Activated CD4-positive, alpha-beta T cell treated with anti-CD3 and anti-CD28 coated beads for 1 hour (primary cell): ENCODE results near the gene FAF2.
"Not testable (repeated sequence)": the region's sequence is repeated elsewhere in the genome, so short reads cannot be mapped to it uniquely, and the experiment has no call there.

ENCODE experiments used
- DNase-seq: peaks from one replicate; pipeline ENCODE4 v3.0.0-alpha.2; 2020

Gene FAF2

GRCh38 chr5:176420086-176420485 is 28.1 kb upstream of the FAF2 start:
- DNase-seq, result no peak

DNA sequence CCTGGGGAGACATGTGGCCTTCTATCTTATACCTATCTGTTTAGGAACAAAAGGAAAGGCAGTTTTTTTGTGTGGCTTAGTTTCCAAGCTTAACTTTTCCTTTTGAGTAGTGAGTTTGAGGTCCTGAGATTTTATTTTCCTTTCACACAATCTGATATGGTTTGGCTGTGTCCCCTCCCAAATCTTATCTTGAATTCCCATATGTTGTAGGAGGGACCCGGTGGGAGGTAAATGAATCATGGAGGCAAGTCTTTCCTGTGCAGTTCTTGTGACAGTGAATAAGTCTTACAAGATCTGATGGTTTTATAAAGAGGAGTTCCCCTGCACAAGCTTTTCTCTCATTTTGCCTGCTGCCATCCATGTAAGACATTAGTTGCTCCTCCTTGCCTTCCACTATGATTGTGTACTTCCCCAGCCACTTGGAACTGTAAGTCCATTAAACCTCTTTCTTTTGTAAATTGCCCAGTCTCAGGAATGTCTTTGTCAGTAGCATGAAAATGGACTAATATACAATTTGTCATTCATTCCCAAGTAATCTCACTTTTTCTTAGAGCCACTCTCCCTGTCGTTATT is 27.1 kb upstream of the FAF2 start:
- no peak for DNase-seq

DNA sequence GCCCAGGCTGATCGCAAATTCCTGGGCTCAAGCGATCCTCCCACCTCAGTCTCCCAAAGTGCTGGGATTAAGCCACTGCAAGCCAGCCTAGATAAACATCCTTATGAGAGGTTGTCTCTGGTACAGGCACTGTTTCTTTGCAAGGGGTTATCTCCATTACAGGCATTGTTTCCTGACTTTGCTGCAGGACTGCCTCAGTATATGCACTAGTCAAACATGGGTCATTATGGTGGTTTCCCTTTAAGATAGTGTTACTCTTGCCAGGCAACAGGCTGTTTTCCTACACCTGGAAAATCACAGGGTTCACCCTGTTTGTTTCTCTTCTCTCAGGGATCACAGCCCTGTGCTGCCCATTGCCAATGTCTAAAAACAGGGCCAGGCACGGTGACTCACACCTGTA is 24.0 kb upstream of the FAF2 start:
- DNase-seq, result no peak

DNA sequence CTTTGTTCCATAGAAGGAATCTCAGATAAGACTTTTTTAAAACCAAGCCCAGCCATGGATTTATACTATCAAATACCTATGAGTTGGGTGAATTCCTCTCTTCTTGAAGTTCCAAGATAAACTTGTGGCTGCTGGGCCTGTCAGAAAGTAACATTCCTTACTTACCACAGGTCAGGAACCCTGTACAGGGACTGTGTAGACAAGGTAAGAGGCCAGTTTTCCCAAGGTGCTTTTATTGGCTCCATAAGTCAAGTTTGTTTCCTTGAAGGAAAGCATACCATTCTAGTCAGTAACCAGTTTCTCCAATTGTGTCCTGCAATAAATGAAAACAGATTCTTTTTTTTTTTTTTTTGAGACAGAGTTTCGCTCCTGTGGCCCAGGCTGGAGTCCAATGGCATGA is 23.0 kb upstream of the FAF2 start:
- DNase-seq, result no peak

GRCh38 chr5:176425791-176426190 is 22.4 kb upstream of the FAF2 start:
- DNase-seq, result no peak

- no peak for DNase-seq
These were observed 21.3 kb upstream of the FAF2 start for GRCh38 chr5:176426876-176427275.

DNA sequence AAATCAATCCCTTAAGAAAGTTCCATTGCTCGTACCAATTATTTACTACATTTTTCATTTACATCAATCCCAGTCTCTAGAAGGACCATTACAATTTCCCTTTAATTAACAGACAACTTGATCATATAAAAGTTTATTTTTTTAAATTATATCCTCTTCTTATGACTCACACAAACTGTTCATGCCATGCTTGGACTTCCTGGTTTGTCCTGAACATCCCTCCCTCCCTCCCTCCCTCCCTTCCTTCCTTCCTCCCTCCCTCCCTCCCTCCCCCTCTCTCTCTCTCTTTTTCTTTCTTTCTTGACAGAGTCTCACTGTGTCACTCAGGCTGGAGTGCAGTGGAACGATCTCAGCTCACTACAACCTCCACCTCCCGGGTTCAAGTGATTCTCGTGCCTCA is 20.2 kb upstream of the FAF2 start:
- DNase-seq, result no peak

DNA sequence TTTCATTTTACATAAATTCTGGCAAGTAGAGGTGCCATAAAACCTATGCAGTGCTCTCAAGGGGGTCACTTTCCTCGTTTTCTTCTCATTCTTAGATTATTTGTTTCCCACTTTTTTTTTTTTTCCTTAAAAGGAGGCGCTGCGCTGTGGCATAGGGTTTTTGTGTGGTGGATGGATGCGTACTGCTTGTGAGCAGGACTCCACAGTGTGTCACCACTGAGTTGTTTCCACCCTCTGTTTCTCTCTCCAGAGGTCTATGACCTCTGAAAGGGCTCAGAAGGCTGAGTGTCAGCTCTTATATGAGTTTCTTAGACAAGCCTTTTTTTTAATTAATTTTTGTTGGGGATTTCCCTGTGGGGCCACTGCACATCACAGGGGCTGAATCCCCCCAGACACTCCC is 18.2 kb upstream of the FAF2 start:
- DNase-seq, result no peak

DNA sequence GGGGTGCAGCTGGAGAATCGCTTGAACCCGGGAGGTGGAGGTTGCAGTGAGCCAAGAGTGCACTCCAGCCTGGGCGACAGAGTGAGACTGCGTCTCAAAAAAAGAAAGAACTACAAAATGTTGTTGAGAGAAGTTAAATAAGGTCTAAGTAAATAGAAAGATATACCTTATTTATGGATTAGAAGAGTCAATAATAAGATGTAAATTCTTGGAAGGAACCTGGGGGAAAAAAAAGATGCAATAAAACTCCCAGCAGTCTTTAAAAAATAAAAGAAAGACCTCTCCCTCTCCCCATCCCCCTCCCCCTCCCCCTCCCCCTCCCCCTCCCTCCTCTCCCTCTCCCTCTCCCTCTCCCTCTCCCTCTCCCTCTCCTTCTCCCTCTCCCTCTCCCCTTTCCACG is 15.5 kb upstream of the FAF2 start:
- DNase-seq, result no peak

- no peak for DNase-seq
These were observed 11.5 kb upstream of the FAF2 start for GRCh38 chr5:176436656-176437055.

GRCh38 chr5:176438959-176439757 is 9.0 kb upstream of the FAF2 start:
- no peak for DNase-seq

DNA sequence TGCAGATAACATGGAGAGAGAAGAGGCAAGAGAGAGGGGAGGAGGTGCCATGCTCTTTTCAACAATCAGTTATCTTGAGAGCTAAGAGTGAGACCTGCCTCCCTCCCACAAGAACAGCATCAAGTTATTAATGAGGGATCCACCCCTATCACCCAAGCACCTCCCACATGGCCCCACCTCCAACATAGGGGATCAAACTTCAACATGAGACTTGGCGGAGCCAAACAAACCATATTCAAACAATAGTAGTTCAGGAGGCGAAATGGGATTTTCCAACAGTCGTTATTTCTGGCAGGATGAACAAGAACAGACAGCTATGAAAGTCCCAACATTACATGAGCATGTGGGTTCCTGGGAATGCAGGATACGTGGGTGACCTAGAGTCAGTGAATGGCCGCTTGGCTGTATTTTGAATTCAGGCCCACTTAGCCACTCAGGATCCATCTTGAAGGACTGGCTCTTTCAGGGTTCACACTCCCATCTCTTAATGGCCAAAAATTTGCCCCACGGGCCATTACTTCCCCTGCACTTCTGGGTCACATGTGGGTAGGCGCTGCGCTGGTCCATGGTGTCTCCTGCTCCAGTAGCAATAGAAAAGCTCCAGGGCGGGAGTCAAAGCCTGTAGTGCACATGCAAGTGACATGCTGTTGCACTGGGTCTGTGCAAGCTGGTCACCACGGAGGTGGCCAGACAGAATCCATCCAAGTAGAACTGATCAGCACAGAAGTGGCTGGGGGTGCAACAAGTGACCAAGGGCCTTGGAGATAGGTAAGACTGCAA is 7.1 kb upstream of the FAF2 start:
- DNase-seq, result no peak

- DNase-seq, result no peak
These were observed 6.3 kb upstream of the FAF2 start for GRCh38 chr5:176441921-176442323.

- not testable (repeated sequence) for DNase-seq
These were observed 5.3 kb upstream of the FAF2 start for GRCh38 chr5:176442911-176443310.

DNA sequence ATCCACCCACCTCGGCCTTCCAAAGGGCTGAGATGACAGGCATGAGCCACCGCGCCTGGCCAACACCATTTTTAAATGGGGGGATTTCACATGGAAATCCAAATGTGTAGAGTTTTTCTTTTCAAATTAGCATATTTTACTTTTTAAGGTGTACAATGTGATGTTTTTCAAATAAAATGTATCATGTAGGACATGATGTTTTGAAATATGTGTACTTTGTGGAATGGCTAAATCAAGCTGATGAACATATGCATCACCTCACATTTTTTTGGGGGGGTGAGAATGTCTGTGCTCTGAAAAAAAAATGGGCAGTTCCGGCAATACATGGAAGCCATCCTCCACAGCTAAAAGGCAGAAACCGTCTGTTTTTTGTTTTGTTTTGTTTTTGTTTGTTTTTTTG is 3.4 kb upstream of the FAF2 start:
- DNase-seq, result no peak

GRCh38 chr5:176446028-176446665 is 2.0 kb upstream of the FAF2 start:
- DNase-seq, result no peak

DNA sequence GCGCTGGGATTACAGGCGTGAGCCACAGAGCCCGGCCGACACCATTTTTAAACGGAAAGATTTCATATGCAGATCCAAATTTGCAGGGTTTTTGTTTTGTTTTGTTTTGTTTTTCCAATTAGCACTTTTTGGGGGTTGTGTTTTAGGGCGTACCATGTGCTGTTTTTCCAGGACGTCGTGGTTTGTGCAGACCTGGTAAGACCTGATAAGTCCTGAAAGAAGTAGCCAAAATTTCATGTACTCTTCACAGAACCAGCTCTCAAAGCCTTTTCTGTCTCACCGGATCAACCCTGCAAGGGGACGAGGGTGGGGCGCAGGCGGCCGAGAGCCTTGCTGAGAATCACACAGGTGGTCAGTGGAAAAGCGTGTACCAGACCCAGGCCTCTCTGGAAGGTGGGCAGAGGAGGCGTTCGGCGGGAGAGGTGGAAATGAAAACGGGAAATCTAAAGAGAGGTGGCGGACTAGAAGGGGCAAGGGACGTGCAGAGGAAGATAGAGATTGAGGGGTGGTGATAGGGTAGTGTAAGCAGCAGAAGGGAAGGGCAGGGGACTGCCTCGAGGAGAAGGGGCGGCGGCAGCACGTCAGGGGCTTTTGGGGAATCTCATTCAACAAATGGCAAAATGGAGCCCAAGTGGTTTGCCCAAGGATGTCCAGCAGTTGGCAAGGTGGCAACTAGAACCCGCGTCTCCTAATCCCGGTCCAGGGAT is 1.1 kb upstream of the FAF2 start:
- no peak for DNase-seq

DNA sequence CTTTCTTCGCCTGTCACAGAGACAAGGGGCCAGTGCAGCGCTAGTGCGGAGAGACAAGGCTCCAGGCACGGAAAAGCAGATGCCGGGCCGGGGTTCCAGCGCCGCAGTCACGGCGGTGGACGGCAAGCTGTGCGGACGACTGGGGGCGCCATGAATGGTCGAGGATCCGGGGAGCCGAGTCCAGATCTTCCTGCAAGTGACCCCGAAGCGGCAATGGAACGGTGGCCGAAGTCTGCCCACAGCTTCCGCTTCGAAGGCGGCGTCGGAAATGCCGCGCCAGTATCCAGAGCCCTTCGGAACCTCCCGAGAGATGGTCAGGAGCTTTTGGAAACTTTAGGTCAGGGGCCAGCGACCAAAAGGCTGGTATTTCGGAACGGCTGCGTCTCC is 601 bp upstream of the FAF2 start:
- no peak for DNase-seq

- no peak for DNase-seq
These were observed 1.9 kb downstream of the FAF2 start for GRCh38 chr5:176450077-176450476.

DNA sequence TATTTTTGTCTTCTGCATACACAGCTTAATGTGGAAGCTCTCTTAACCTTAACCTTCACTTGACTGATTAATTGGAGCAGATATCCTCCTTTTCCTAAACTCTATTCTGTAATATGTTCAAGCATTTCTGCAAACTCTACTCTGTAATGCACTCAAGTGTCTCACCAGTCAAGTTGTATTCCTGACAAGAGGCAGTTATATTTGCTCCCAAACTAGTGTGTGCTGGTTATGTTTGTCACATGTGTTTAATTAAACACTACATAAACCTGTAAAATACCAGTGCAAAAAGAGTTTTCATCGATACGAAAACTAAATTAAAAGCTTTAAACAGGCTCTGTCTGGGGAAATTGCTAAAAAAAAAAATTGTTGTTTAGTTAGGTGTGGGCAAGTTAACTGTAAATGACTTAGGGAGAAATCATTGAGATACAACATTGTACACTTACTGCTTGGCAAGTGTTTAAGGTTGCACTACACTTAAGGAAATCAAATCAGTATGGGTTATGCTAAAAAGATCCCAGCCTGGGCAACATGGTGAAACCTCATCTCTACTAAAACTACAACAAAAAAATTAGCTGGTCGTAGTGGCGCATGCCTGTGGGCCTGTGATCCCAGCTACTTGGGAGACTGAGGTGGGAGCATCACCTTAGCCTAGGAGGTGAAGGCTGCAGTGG is 6.7 kb downstream of the FAF2 start:
- DNase-seq, result no peak

DNA sequence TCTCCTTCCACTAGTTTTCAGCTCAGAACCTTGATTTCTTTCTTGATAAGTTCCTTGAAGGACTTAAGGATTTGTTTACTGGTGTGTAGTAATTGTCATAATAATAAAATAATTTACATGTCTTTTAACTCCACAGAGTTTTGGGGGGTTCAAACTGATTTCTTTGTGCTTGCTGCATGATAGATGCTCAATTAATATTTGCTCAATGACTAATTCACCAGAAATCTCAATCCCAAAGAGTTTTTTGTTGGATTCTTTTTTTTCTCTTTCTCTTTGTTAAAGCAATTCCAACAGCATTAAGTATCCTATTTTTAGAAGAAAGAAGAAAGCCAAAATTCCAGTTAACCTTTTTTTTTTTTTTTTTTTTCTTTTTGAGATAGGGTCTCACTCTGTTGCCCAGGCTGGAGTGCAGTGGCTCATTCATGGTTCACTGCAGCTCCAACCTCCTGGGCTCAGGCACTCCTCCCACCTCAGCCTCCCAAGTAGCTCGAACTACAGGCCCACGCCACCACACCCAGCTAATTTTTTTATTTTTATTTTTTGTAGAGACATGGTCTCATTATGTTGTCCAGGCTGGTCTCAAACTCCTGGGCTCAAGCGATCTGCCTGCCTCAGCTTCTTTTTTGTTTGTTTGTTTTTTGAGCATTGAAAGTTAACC is 10.8 kb downstream of the FAF2 start:
- DNase-seq, result no peak

- no peak for DNase-seq
These were observed 13.2 kb downstream of the FAF2 start for GRCh38 chr5:176461349-176461748.
